Melanocyte of skin (primary cell): Measurements from ENCODE around the gene KCNG3. TPM values are rescaled to one million over a fixed set of nuclear protein-coding genes. Genes with fewer than 3 reads are reported as not detected.

Source experiments
- small RNA-seq, 2 donors: library from RNA; depleted of rRNA; stranded (forward); fragments of <200 nt; gene quantifications; one replicate each; pipeline ENCODE3, GENCODE V24; 2012
- total RNA-seq, 2 donors: library from RNA; depleted of rRNA; stranded (reverse); fragments of >200 nt; gene quantifications; 2 replicates each; pipeline ENCODE4 v1.2.3, GENCODE V29; 2012

The KCNG3 gene
- total RNA-seq: under 1 TPM; 0.33 to 0.34 TPM

GRCh38 chr2:42493468-42494354 is at the start of gene KCNG3:
KCNG3 (minus strand) TSS chr2:42493982; CDS start chr2:42493501, 481 bp downstream.

Small RNA genes within 50 kb of the gene (small RNA-seq; reads per million reads assigned to genes)
- gene RF00017 (0 reads per million in 2 donors), gene RF00612 (0 reads per million in 2 donors)

Other genes starting within 250 kb of the KCNG3 start
- 100 to 1,000 TPM in 1 of 2 donors, 10 to 100 TPM in 1; 81.2 to 103 TPM for gene COX7A2L, start 132.8 kb downstream of the KCNG3 start, total RNA-seq
- gene MTA3, start 74.7 kb upstream of the KCNG3 start, total RNA-seq: 10 to 100 TPM; 24.0 to 25.8 TPM